NCI-H2171 treated with DMSO at 0.1 percent for 48 hours (cell line): ENCODE measurements around the gene TTC39A.
"Not testable (repeated sequence)": the region's sequence is repeated elsewhere in the genome, so short reads cannot be mapped to it uniquely, and the experiment has no call there.

ENCODE experiments used
- DNase-seq: peaks from one replicate; lab custom pipeline; 2025; lab: John Stamatoyannopoulos, UW

Gene TTC39A

GRCh38 chr1:51266791-51267190, 63.6 kb downstream of the TTC39A start:
- DNase-seq = no peak

- no peak for DNase-seq
Observed at GRCh38 chr1:51266181-51266580, 64.2 kb downstream of the TTC39A start.

GRCh38 chr1:51265618-51266017, 64.7 kb downstream of the TTC39A start:
- DNase-seq = no peak

GRCh38 chr1:51264451-51264850, 65.9 kb downstream of the TTC39A start:
- no peak for DNase-seq

- no peak for DNase-seq
Observed at GRCh38 chr1:51263147-51263877, 67.0 kb downstream of the TTC39A start.

- no peak for DNase-seq
Observed at GRCh38 chr1:51255331-51255730, 75.0 kb downstream of the TTC39A start.

- DNase-seq = no peak
Observed at GRCh38 chr1:51253691-51254090, 76.7 kb downstream of the TTC39A start.

GRCh38 chr1:51252366-51252765, 78.0 kb downstream of the TTC39A start:
- DNase-seq = no peak

- DNase-seq = not testable (repeated sequence)
Observed at GRCh38 chr1:51251165-51251564, 79.2 kb downstream of the TTC39A start.

- not testable (repeated sequence) for DNase-seq
Observed at GRCh38 chr1:51250729-51251128, 79.6 kb downstream of the TTC39A start.

- DNase-seq = no peak
Observed at GRCh38 chr1:51249445-51249844, 80.9 kb downstream of the TTC39A start.

GRCh38 chr1:51247499-51247898, 82.9 kb downstream of the TTC39A start:
- DNase-seq = no peak

GRCh38 chr1:51247022-51247421, 83.3 kb downstream of the TTC39A start:
- no peak for DNase-seq

GRCh38 chr1:51242546-51242945, 87.8 kb downstream of the TTC39A start:
- no peak for DNase-seq

- no peak for DNase-seq
Observed at GRCh38 chr1:51241119-51241518, 89.2 kb downstream of the TTC39A start.

- no peak for DNase-seq
Observed at GRCh38 chr1:51240084-51240483, 90.3 kb downstream of the TTC39A start.

- no peak for DNase-seq
Observed at GRCh38 chr1:51238034-51238403, 92.3 kb downstream of the TTC39A start.

- DNase-seq = no peak
Observed at GRCh38 chr1:51237351-51238033, 92.9 kb downstream of the TTC39A start.
